Upper lobe of left lung (tissue), 4 donors: ENCODE results near the gene ALAD.

Experiments
- POLR2A ChIP-seq, 4 donors: fragments of 450-650 bp; IDR thresholded peaks; one replicate each; pipeline ENCODE4 v1.5.1; 2016 to 2017; ENCODE audit warnings: antibody characterized with exemption in 4 of 4, mild to moderate bottlenecking in 2 of 4
- POLR2AphosphoS5 ChIP-seq, 2 donors: sonication (generic); formaldehyde crosslinking; IDR thresholded peaks; one replicate each; pipeline ENCODE4 v1.5.1; 2017; ENCODE audit warnings: antibody characterized with exemption in 2 of 2
- TF ChIP-seq, protein P1 (sequence below), 6 experiments: fragments of 450-650 bp in 4 of 6; fragments of 200-600 bp in 2 of 6; sonication (generic) in 2 of 6; IDR thresholded peaks; one replicate each; pipeline ENCODE4 v1.5.1; 2016 to 2019; ENCODE audit warnings: antibody characterized with exemption in 6 of 6

DNA sequence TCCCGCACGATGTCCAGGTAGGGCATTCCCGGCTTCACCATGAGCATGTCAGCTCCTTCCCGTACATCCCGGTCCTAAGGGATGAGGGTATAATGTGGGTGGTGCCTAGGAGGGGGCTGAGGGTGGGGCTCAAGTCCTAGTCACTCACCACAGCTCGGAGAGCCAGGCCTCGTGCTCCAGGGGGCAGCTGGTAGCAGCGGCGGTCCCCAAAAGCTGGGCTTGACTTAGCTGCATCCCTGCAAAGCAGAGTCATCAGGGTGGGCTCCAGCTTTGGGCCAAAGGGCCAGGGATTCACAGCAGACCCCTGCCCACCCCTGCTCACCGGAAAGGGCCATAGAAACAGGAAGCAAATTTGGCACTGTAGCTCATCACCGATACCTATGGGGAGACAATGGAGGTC is 11.6 kb downstream of the ALAD start:
- TF ChIP-seq, protein P1, sequence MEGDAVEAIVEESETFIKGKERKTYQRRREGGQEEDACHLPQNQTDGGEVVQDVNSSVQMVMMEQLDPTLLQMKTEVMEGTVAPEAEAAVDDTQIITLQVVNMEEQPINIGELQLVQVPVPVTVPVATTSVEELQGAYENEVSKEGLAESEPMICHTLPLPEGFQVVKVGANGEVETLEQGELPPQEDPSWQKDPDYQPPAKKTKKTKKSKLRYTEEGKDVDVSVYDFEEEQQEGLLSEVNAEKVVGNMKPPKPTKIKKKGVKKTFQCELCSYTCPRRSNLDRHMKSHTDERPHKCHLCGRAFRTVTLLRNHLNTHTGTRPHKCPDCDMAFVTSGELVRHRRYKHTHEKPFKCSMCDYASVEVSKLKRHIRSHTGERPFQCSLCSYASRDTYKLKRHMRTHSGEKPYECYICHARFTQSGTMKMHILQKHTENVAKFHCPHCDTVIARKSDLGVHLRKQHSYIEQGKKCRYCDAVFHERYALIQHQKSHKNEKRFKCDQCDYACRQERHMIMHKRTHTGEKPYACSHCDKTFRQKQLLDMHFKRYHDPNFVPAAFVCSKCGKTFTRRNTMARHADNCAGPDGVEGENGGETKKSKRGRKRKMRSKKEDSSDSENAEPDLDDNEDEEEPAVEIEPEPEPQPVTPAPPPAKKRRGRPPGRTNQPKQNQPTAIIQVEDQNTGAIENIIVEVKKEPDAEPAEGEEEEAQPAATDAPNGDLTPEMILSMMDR (IDR thresholded peaks at IDR 0.05), result no peak
- no peak for TF ChIP-seq POLR2AphosphoS5 (IDR thresholded peaks at IDR 0.05)
- TF ChIP-seq POLR2A (IDR thresholded peaks at IDR 0.05), result no peak
